Right lobe of liver (tissue), 6 donors: ENCODE data around the gene UNC79. TPM values are rescaled to one million over a fixed set of nuclear protein-coding genes. Genes with fewer than 3 reads are reported as not detected.

Experiments
- ATAC-seq, 4 donors: fragments of 200-7000 bp; cut with Tn5 transposase; one replicate each; pipeline ENCODE4 v1.9.1; 2020; ENCODE audit warnings: mild to moderate bottlenecking in 4 of 4, moderate library complexity in 4 of 4
- DNase-seq, 3 donors: peaks; one replicate each; pipeline ENCODE4 v3.0.0-alpha.2; 2020
- H3K27ac ChIP-seq, 3 donors: fragments of 200-600 bp; one replicate each; pipeline ENCODE4 v1.8.0; 2022
- H3K27me3 ChIP-seq, 2 donors: fragments of 200-600 bp; one replicate each; pipeline ENCODE4 v1.8.0; 2022
- H3K36me3 ChIP-seq, 4 donors: fragments of 200-600 bp; sonication (generic) in 1 of 4; one replicate each; pipeline versions ENCODE4 v1.5.1 to v1.8.0; 2017 to 2022; ENCODE audit warnings: control low read depth in 1 of 4
- H3K4me1 ChIP-seq, 4 donors: fragments of 200-600 bp; sonication (generic) in 1 of 4; one replicate each; pipeline versions ENCODE4 v1.5.1 to v1.8.0; 2017 to 2022; ENCODE audit warnings: control low read depth in 1 of 4
- H3K4me3 ChIP-seq, 3 donors: fragments of 200-600 bp; one replicate each; pipeline ENCODE4 v1.8.0; 2022
- H3K9me3 ChIP-seq, 4 donors: fragments of 200-600 bp; sonication (generic) in 1 of 4; one replicate each; pipeline versions ENCODE4 v1.5.1 to v1.8.0; 2017 to 2022; ENCODE audit warnings: control low read depth in 1 of 4
- CTCF ChIP-seq, 4 donors: fragments of 200-600 bp in 3 of 4; fragments of 450-650 bp in 1 of 4; IDR thresholded peaks; one replicate each; pipeline versions ENCODE4 v1.5.1 to v1.8.0; 2016 to 2022; ENCODE audit warnings: antibody characterized with exemption in 4 of 4, mild to moderate bottlenecking in 2 of 4
- POLR2A ChIP-seq: fragments of 450-650 bp; IDR thresholded peaks from one replicate; pipeline ENCODE4 v1.6.1; 2017; ENCODE audit warnings: antibody characterized with exemption, mild to moderate bottlenecking
- WGBS: methylation state at CpG from one replicate; pipeline ENCODE4 v1.1.6; 2018; ENCODE audit warnings: low coverage, low lambda C conversion rate; ENCODE audit not compliant: insufficient coverage; ENCODE audit errors: missing lambda C conversion rate; 5-methylcytosine and 5-hydroxymethylcytosine counted together
- intact Hi-C, 2 donors: fragments of 100-400 bp; cut with DNase I; formaldehyde crosslinking; loops; one replicate each; pipeline versions ENCODE4 v1.11.2 to v1.14.1; 2022
- total RNA-seq, 6 experiments: library from RNA; depleted of rRNA in 2 of 6; stranded (reverse); fragments of >200 nt in 2 of 6; fragmentation: NEBNext Ultra II Directional in 3 of 6; extraction: Animal tissue kit (Norgen Biotek cat#: 25700) in 3 of 6; gene quantifications; one replicate each; pipeline versions ENCODE4 v1.1.0 to v1.2.4, GENCODE V29; 2016 to 2023
- donor health status: DM: no; HTN: yes; CAD: no.
- donor health status: DM: no; HTN: no; CAD: no.
- donor health status: DM: no; HTN: no; CAD: no.
- donor health status: DM: no; HTN: yes; CAD: no.
- donor health status: DM: no; HTN: yes; CAD: no.

Gene UNC79
- total RNA-seq, 6 experiments from 2014 or later: 0.04 to 0.10 (median 0.07) TPM; not detected in 2

GRCh38 chr14:93728651-93729016 is 297.9 kb downstream of the UNC79 start:
- DNase-seq (no peak), ATAC-seq (no peak)
- WGBS: 88% methylated on average over 4 of the region's 8 CpGs

GRCh38 chr14:93729993-93730392 is 299.3 kb downstream of the UNC79 start:
- no peak for TF ChIP-seq CTCF (IDR thresholded peaks at IDR 0.05)
- intact Hi-C loops: no loop called here
- Histone ChIP-seq H3K27ac (no peak overlapping the region), H3K27me3 (no peaks in the 10 kb centered on the region), H3K36me3 (no peaks in the 10 kb centered on the region), H3K4me3 (no peak overlapping the region), H3K9me3 (no peaks in the 10 kb centered on the region), H3K4me1 (no peaks in the 10 kb centered on the region)
- 70% methylated on average over 10 of the region's 10 CpGs for WGBS
- ATAC-seq: no peak
- DNase-seq: no peak

More at GRCh38 chr14:93728651-93729016, 297.9 kb downstream of the UNC79 start:
- TF ChIP-seq CTCF (IDR thresholded peaks at IDR 0.05): no peak
- no peak for TF ChIP-seq POLR2A
- no peaks in the 10 kb centered on the region for H3K9me3 ChIP-seq
- H3K4me1 ChIP-seq: no peaks in the 10 kb centered on the region
- H3K27me3 ChIP-seq: no peaks in the 10 kb centered on the region
- intact Hi-C loops: no loop called here
- no peak overlapping the region for H3K27ac ChIP-seq
- H3K4me3 ChIP-seq: no peak overlapping the region
- no peaks in the 10 kb centered on the region for H3K36me3 ChIP-seq

GRCh38 chr14:93731753-93732152 is 301.0 kb downstream of the UNC79 start:
- no peak for ATAC-seq
- TF ChIP-seq POLR2A: no peak
- no peak for TF ChIP-seq CTCF (IDR thresholded peaks at IDR 0.05)
- no peaks in the 10 kb centered on the region for H3K27me3 ChIP-seq
- H3K9me3 ChIP-seq: no peaks in the 10 kb centered on the region
- H3K4me3 ChIP-seq: no peak overlapping the region
- WGBS: 39% methylated on average over 4 of the region's 7 CpGs
- intact Hi-C loops: no loop called here
- H3K36me3 ChIP-seq: no peaks in the 10 kb centered on the region
- no peak for DNase-seq
- no peaks in the 10 kb centered on the region for H3K4me1 ChIP-seq
- H3K27ac ChIP-seq: no peak overlapping the region

GRCh38 chr14:93732524-93732923 is 301.8 kb downstream of the UNC79 start:
- Histone ChIP-seq H3K27me3 (no peaks in the 10 kb centered on the region), H3K4me3 (no peak overlapping the region), H3K27ac (no peak overlapping the region), H3K4me1 (no peaks in the 10 kb centered on the region), H3K9me3 (no peaks in the 10 kb centered on the region), H3K36me3 (no peaks in the 10 kb centered on the region)
- no CpG with 5 or more reads among the region's 10 CpGs for WGBS
- DNase-seq (no peak), ATAC-seq (no peak)
- TF ChIP-seq CTCF (IDR thresholded peaks at IDR 0.05): no peak
- no peak for TF ChIP-seq POLR2A
- intact Hi-C loops: no loop called here

- 37% methylated on average over 4 of the region's 11 CpGs for WGBS
- no peak overlapping the region for H3K27ac ChIP-seq
- intact Hi-C loops: no loop called here
- no peak overlapping the region for H3K4me3 ChIP-seq
- H3K36me3 ChIP-seq: no peaks in the 10 kb centered on the region
- H3K4me1 ChIP-seq: no peaks in the 10 kb centered on the region
- TF ChIP-seq POLR2A (no peak), CTCF (IDR thresholded peaks at IDR 0.05) (no peak)
- H3K27me3 ChIP-seq: no peaks in the 10 kb centered on the region
- ATAC-seq (no peak), DNase-seq (no peak)
- H3K9me3 ChIP-seq: no peaks in the 10 kb centered on the region
Observed at GRCh38 chr14:93733231-93733630, 302.5 kb downstream of the UNC79 start.
